ENCODE results near the gene SAMD4B.

DNA sequence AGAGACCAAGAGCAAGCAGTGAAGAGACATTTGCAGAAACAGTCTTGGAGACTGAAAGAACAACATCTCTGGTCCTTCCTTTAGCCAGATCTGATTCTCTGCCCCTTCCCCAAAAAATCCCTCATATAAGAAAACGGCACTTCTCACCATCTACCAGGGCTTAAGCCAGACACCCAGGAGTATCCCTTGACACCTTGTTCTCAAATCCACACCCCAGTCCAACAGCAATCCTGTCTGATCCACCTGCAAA lies 68.5 kb downstream of the SAMD4B start:
- TF ChIP-seq, protein P1, sequence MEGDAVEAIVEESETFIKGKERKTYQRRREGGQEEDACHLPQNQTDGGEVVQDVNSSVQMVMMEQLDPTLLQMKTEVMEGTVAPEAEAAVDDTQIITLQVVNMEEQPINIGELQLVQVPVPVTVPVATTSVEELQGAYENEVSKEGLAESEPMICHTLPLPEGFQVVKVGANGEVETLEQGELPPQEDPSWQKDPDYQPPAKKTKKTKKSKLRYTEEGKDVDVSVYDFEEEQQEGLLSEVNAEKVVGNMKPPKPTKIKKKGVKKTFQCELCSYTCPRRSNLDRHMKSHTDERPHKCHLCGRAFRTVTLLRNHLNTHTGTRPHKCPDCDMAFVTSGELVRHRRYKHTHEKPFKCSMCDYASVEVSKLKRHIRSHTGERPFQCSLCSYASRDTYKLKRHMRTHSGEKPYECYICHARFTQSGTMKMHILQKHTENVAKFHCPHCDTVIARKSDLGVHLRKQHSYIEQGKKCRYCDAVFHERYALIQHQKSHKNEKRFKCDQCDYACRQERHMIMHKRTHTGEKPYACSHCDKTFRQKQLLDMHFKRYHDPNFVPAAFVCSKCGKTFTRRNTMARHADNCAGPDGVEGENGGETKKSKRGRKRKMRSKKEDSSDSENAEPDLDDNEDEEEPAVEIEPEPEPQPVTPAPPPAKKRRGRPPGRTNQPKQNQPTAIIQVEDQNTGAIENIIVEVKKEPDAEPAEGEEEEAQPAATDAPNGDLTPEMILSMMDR (IDR thresholded peaks at IDR 0.05), result no peak
- no peak for TF ChIP-seq POLR2A (IDR thresholded peaks at IDR 0.05)
- TF ChIP-seq POLR2AphosphoS5 (IDR thresholded peaks at IDR 0.05), result no peak
- TF ChIP-seq EP300 (IDR thresholded peaks at IDR 0.05), result no peak
